ENCODE data around the gene SLC2A8. TPM values are rescaled to one million over a fixed set of nuclear protein-coding genes. Genes with fewer than 3 reads are reported as not detected.

SLC2A8 gene
- total RNA-seq, 1 experiment from 2014 or later: 144 TPM

DNA sequence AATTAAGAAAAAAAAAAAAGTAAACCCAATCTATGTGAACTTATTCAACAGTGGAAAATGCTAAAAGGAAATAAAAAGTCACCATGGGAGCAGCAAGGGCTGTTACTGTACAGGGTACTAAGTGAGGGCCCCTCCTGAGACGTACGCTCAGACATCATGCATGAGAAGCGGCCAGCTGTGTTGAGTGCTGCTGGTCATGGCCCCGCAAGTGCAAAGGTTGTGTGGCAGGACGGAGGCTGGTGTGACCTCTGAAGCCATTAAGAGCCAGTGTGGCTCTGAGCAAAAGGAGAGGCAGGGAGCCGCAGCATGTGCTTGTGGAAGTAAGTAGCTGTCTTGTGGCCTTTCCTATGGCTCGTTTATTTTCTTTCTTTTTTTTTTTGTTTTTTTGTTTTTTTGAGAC lies 24.1 kb downstream of the SLC2A8 start:
- BruUV-seq (replicated peaks): no TSS peak
- CTCF ChIA-PET: interaction anchor here (0.7 to 1.2 kb wide), 4 partner anchors 25 to 196 kb away, joined by 3 to 8 read pairs (median 4); no protein-coding TSS in a partner anchor
- intact Hi-C loops (cut with micrococcal nuclease; ENCODE audit: unreplicated experiment): no loop called here
- Mint-ChIP-seq H3K27me3 (ENCODE audit: insufficient read depth, unreplicated experiment) (no peaks in the 10 kb centered on the region), H3K4me1 (ENCODE audit: low read depth, unreplicated experiment) (peaks cover 17% of the 10 kb centered on the region), H3K9me3 (ENCODE audit: unreplicated experiment) (no peaks in the 10 kb centered on the region), H3K27ac (ENCODE audit: unreplicated experiment) (no peak overlapping the region), H3K4me3 (ENCODE audit: unreplicated experiment) (no peak overlapping the region), H3K36me3 (ENCODE audit: insufficient read depth, unreplicated experiment) (peaks cover 41% of the 10 kb centered on the region)
- DNase-seq: no peak
- Histone ChIP-seq H3K27me3 (replicated peaks; ENCODE audit: control insufficient read depth, insufficient read depth, low read length) (no peaks in the 10 kb centered on the region), H3K4me1 (peaks cover 15% of the 10 kb centered on the region), H3K9me3 (no peaks in the 10 kb centered on the region), H3K4me3 (ENCODE audit: low read depth, low read length) (no peak overlapping the region), H3K36me3 (ENCODE audit: control insufficient read depth, insufficient read depth, low read length) (0 out of 2 replicates have a peak, but pooled peaks cover 1% of the 10 kb centered on the region)
- TF ChIP-seq, protein P1, sequence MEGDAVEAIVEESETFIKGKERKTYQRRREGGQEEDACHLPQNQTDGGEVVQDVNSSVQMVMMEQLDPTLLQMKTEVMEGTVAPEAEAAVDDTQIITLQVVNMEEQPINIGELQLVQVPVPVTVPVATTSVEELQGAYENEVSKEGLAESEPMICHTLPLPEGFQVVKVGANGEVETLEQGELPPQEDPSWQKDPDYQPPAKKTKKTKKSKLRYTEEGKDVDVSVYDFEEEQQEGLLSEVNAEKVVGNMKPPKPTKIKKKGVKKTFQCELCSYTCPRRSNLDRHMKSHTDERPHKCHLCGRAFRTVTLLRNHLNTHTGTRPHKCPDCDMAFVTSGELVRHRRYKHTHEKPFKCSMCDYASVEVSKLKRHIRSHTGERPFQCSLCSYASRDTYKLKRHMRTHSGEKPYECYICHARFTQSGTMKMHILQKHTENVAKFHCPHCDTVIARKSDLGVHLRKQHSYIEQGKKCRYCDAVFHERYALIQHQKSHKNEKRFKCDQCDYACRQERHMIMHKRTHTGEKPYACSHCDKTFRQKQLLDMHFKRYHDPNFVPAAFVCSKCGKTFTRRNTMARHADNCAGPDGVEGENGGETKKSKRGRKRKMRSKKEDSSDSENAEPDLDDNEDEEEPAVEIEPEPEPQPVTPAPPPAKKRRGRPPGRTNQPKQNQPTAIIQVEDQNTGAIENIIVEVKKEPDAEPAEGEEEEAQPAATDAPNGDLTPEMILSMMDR (IDR thresholded peaks at IDR 0.05; ENCODE audit: insufficient read depth in 1 of 2, low read depth in 1 of 2, low read length in 1 of 2, severe bottlenecking in 1 of 2, unreplicated experiment in 1 of 2): no peak
- POLR2A ChIA-PET: interaction anchor here (0.6 to 0.8 kb wide), 4 partner anchors 14 to 63 kb away, joined by 3 to 9 read pairs (median 3); no protein-coding TSS in a partner anchor

- DNase-seq: no peak
- POLR2A ChIA-PET: interaction anchor here (2.6 kb wide), 1 partner anchor 26 kb away, joined by 37 read pairs; the partner anchor contains the start of gene SLC2A8
- peaks cover 36% of the 10 kb centered on the region for H3K36me3 Mint-ChIP-seq (ENCODE audit: insufficient read depth, unreplicated experiment)
- Histone ChIP-seq H3K4me1 (peaks cover 15% of the 10 kb centered on the region), H3K9me3 (no peaks in the 10 kb centered on the region), H3K36me3 (ENCODE audit: control insufficient read depth, insufficient read depth, low read length) (no peaks in the 10 kb centered on the region), H3K27me3 (replicated peaks; ENCODE audit: control insufficient read depth, insufficient read depth, low read length) (no peaks in the 10 kb centered on the region), H3K4me3 (ENCODE audit: low read depth, low read length) (peak overlapping the region; percentile 67)
- CTCF ChIA-PET: interaction anchor here (1.2 kb wide), 1 partner anchor 26 kb away, joined by 3 read pairs; no protein-coding TSS in a partner anchor
- no peaks in the 10 kb centered on the region for H3K27me3 Mint-ChIP-seq (ENCODE audit: insufficient read depth, unreplicated experiment)
- TF ChIP-seq, protein P1 (IDR thresholded peaks at IDR 0.05; ENCODE audit: insufficient read depth in 1 of 2, low read depth in 1 of 2, low read length in 1 of 2, severe bottlenecking in 1 of 2, unreplicated experiment in 1 of 2): no peak
- no TSS peak for BruUV-seq (replicated peaks)
- peak overlapping the region; percentile 99 for H3K27ac Mint-ChIP-seq (ENCODE audit: unreplicated experiment)
- intact Hi-C loops (cut with micrococcal nuclease; ENCODE audit: unreplicated experiment): no loop called here
- H3K9me3 Mint-ChIP-seq (ENCODE audit: unreplicated experiment): no peaks in the 10 kb centered on the region
- H3K4me1 Mint-ChIP-seq (ENCODE audit: low read depth, unreplicated experiment): peaks cover 17% of the 10 kb centered on the region
- peak overlapping the region; percentile 100 for H3K4me3 Mint-ChIP-seq (ENCODE audit: unreplicated experiment)
These were observed 25.3 kb downstream of the SLC2A8 start for GRCh38 chr9:127422133-127422782.

DNA sequence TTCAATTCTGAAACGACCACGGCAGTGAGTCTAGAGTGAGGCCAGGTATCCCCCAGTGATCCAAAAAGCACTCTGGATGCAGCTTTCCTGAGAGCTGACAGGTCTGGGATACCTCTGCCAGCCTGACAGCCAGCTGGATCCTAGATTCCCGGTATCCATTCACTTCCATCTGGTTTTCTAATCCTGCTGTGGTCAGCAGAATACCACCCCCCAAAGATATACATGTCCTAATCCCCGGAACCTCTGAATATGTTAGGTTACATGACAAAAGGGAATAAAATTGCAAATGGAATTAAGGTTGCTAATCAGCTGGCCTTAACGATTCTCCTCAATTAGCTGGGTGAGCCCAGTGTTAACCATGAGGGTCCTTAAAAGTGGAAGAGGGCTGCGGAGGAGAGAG lies 25.8 kb downstream of the SLC2A8 start:
- DNase-seq: no peak
- POLR2A ChIA-PET: interaction anchor here (2.2 to 2.6 kb wide), 2 partner anchors 22 to 26 kb away, joined by 18 to 37 read pairs; partner anchors contain the start of gene SLC2A8
- H3K36me3 Mint-ChIP-seq (ENCODE audit: insufficient read depth, unreplicated experiment): peaks cover 37% of the 10 kb centered on the region
- TF ChIP-seq, protein P1 (IDR thresholded peaks at IDR 0.05; ENCODE audit: insufficient read depth in 1 of 2, low read depth in 1 of 2, low read length in 1 of 2, severe bottlenecking in 1 of 2, unreplicated experiment in 1 of 2): no peak
- no TSS peak for BruUV-seq (replicated peaks)
- no peaks in the 10 kb centered on the region for H3K27me3 ChIP-seq (replicated peaks; ENCODE audit: control insufficient read depth, insufficient read depth, low read length)
- peak overlapping the region; percentile 100 for H3K4me3 Mint-ChIP-seq (ENCODE audit: unreplicated experiment)
- intact Hi-C loops (cut with micrococcal nuclease; ENCODE audit: unreplicated experiment): no loop called here
- peak overlapping the region; percentile 99 for H3K27ac Mint-ChIP-seq (ENCODE audit: unreplicated experiment)
- no peaks in the 10 kb centered on the region for H3K9me3 ChIP-seq
- no peaks in the 10 kb centered on the region for H3K9me3 Mint-ChIP-seq (ENCODE audit: unreplicated experiment)
- peak overlapping the region; percentile 67 for H3K4me3 ChIP-seq (ENCODE audit: low read depth, low read length)
- peaks cover 15% of the 10 kb centered on the region for H3K4me1 ChIP-seq
- H3K4me1 Mint-ChIP-seq (ENCODE audit: low read depth, unreplicated experiment): peaks cover 17% of the 10 kb centered on the region
- H3K27me3 Mint-ChIP-seq (ENCODE audit: insufficient read depth, unreplicated experiment): no peaks in the 10 kb centered on the region
- CTCF ChIA-PET: interaction anchor here (2.0 kb wide), 1 partner anchor 26 kb away, joined by 8 read pairs; the partner anchor contains the start of gene SLC2A8
- no peaks in the 10 kb centered on the region for H3K36me3 ChIP-seq (ENCODE audit: control insufficient read depth, insufficient read depth, low read length)
